ENCODE measurements around the gene GBGT1. TPM values are rescaled to one million over a fixed set of nuclear protein-coding genes. Genes with fewer than 3 reads are reported as not detected.
"Not testable (repeated sequence)": the region's sequence is repeated elsewhere in the genome, so short reads cannot be mapped to it uniquely, and the experiment has no call there.

Gene GBGT1
- polyA plus RNA-seq (ENCODE audit: insufficient read length in 4 of 4), result 1 to 10 TPM; 1.8 to 3.3 (median 2.4) TPM

- DNase-seq (ENCODE audit: low read depth in 4 of 4, low spot score in 3 of 4), result no peak
These were observed at the start of gene GBGT1 for GRCh38 chr9:133163504-133164172. TSS of gene GBGT1 (minus strand) at chr9:133163914. CDS start at chr9:133162412, 1,502 bp downstream.

GRCh38 chr9:133210609-133211008 lies 46.9 kb upstream of the GBGT1 start:
- no peak for DNase-seq (ENCODE audit: low read depth in 4 of 4, low spot score in 3 of 4)

DNA sequence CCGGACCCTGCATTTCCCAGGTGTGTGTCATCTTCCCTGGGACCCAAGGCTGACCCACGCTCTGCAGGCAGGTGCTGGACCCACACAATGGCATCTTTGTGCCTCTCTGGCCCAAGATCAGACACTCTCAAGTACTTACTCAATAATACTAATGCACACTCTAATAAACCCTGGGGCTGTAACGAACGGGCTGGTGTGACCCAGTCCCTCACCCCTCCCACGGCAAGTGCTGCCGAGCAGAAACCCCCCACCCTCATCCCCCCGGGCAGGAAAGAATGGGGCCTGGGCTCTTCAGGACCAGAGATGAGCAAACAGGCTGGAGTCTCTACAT lies 46.5 kb upstream of the GBGT1 start:
- no peak for DNase-seq (ENCODE audit: low read depth in 4 of 4, low spot score in 3 of 4)

DNA sequence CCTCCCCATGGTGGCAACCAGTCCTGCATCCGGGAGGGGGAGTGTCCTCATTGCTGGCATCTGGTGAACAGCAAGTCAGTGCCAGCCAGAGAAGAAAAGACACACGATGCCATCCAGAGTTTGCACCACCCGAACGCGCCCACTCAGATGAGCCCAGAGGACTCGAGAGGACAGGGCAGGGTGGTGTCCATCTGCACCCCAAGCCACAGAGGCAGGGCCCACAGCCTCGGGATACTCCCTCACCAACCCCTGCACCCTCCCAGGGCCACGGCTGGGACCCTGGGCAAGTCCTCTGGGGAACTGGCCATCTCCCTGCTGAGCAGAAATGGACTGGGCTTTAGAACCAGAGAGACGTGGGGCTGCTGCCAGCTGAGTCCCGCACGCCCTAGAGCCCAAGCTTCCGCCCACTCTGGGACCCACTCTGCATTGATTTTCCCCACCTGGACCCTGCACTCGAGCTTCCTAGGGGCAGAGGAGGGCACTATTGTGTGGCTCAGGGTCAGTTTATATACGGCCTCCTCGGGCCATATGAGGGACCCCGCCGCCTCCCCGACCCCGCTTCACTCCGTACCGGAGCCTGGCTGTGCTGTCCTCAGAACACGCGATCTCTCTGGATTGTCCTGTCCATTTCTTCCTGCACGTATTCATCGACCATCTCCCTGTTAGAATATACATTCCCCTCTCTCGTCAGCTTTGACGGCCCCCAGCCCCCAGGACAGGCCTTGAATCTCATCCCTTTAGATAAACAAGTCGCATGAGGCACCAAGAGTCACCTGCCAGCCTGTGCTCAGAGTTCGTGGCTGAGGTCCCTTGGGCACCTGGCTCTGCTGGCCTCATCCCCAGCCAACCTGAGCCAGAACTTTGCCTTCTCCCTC lies 45.9 kb upstream of the GBGT1 start:
- DNase-seq (ENCODE audit: low read depth in 4 of 4, low spot score in 3 of 4), result not testable (repeated sequence)

DNA sequence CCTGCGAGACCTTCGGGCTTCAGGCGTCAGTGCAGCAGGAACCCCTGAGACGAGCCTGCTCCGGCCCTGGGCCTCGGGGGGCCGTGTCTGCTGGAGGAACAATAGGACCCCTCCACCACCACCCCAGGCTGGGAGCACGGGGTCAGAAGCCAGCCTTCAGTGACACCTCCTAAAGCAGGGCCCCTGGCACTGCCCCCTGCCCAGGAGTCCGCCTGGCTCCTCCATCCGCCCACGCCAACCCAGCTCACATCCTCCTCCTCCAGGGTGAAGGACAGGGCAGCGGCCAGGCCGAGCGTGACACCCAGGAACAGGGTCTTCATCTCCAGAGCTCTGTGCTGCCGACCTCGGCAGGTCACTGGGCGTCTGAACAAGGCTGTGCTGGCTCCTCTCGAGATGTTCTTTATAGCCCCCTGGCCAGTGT lies 45.2 kb upstream of the GBGT1 start, which contains the start of gene OBP2B:
Gene OBP2B, minus strand, starts transcription at position 371 of the 421 bp plus-strand sequence. Its CDS starts 51 bp downstream, at position 320.
- not testable (repeated sequence) for DNase-seq (ENCODE audit: low read depth in 4 of 4, low spot score in 3 of 4)

DNA sequence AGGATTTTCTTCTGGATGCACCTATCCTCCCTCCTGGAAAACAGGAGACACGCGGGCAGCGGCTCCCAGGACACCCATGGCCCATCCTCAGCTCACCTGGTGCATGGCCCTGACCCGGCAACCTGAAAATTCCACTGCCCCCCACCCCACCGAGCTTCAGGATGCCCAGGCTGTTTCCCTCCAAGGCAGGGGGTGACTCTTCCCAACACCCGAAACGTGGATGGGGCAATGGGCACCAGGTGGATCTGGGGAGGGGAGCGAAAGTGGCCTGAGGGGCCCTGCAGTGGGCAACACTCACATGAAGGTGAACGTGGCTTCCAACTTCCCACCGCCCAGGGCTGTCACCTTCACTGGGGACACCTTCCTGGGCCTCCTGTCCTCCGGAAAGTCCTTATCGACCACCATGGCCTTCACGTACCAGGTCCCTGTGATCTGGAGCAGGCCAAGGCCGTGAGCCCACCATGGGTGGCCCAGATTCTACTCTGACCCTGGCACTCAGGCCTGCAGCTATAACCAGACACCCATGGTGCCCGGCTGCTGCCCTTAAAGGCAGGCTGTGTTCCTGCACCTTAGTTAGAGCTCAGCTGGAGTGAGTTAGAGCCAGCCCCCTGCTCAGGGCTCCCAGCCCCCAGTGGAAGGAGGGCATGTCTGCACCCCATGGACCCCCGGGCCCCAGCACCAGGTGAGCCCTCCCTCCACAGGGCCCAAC lies 44.6 kb upstream of the GBGT1 start:
- DNase-seq (ENCODE audit: low read depth in 4 of 4, low spot score in 3 of 4), result not testable (repeated sequence)

- no peak for DNase-seq (ENCODE audit: low read depth in 4 of 4, low spot score in 3 of 4)
These were observed 43.9 kb upstream of the GBGT1 start for GRCh38 chr9:133207540-133208170.

DNA sequence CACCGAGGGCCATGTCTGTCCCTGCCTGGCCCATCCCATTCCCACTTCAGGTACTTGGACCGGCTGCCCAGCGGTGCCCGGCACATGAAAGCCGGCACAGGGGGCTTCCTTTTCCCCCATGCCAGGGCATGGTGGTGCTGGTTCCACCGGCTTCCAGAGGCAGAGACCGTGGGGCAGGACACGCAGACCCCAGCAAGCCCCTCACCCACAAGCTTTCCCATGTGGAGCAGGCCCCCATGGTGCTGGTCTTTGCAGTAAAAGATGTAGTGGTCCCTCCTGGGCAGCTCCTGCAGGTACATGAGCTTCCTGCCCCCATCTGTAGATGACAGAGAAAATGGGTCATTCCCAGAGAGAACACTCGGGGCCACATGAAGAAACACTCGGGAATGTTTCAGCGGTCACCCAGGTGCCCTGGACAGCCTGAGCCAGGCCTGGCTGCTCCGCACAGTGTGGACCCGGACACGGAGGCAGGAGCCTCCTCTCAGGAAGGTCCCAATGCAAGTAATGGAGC lies 43.4 kb upstream of the GBGT1 start:
- DNase-seq (ENCODE audit: low read depth in 4 of 4, low spot score in 3 of 4), result no peak

GRCh38 chr9:133205996-133206931 lies 42.5 kb upstream of the GBGT1 start:
- no peak for DNase-seq (ENCODE audit: low read depth in 4 of 4, low spot score in 3 of 4)

GRCh38 chr9:133205481-133205887 lies 41.8 kb upstream of the GBGT1 start:
- DNase-seq (ENCODE audit: low read depth in 4 of 4, low spot score in 3 of 4), result not testable (repeated sequence)

DNA sequence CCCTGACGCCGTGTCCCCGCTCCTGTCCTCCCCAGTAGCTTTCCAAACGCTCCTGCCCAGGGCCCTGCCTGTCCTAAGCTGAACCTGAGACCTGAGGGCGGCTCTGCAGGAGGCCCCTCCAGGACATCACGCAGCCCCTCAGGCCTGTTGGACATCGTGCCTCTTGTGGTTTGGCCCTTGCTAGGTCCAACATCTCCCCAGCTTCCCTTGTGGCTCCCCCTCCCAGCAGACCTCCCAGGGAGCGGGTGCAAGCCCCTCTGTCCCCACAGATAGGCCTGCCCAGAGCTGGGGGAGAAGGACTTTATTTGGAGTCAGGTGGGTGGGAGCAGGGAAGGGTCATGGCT lies 41.3 kb upstream of the GBGT1 start:
- DNase-seq (ENCODE audit: low read depth in 4 of 4, low spot score in 3 of 4), result no peak

DNA sequence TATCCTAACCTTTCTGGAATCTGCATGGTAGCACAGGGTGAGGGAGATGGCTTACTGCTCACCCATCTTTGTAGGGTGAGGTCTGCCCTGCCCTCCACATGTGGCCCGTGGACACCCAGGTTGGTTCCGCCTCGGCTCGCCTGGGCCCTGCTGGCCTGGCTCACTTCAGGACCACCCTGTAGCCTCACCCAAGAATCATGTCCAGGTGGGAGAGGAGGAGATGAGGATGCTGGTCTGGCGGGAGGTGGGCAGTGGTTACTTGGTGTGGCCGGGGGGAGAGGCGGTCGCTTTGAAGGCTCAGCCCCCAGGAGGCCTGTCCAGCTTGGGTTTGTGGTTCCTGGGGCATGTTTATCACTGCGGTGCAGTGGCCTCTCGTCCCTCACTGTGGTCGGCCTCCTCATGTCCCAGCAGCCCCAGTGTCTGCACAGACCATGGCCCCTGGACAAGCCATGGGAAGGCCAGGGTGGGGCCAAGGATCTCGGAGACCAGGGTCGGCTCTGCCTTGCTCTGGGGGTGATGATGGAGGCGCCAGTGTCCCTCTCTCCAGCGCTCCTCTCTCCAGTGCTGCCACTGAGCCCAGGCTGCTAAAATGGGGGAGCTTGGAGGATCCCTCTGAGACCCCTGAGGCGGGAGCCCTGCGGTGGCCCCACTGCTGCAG lies 40.8 kb upstream of the GBGT1 start:
- no peak for DNase-seq (ENCODE audit: low read depth in 4 of 4, low spot score in 3 of 4)

DNA sequence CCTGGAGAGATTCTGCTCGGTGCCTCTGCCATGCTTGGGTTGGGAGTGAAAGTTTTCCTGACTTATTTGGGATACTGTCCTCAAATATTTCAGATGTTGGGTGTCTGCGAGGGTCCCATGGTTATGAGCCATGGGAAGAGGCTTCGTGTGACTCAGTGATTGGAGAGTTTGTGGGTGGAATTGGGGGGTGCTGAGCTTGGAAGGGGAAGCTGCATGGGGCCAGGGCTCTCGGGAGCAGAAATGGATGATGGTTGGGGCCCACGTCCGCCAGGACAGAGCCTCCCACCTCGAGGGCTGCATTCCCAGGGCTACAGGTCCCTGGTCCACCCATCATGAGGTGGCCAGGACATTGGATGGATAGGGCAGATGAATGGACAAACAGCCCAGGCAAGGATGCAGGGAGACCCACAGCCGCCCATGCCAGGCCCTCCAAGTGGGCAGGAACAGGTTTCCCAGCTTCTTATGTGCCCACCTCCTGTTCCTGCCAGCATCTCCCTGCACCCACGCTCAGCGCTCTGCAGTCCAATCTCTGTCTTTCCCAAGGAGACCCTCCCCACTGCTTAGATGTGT lies 39.9 kb upstream of the GBGT1 start:
- DNase-seq (ENCODE audit: low read depth in 4 of 4, low spot score in 3 of 4), result no peak

DNA sequence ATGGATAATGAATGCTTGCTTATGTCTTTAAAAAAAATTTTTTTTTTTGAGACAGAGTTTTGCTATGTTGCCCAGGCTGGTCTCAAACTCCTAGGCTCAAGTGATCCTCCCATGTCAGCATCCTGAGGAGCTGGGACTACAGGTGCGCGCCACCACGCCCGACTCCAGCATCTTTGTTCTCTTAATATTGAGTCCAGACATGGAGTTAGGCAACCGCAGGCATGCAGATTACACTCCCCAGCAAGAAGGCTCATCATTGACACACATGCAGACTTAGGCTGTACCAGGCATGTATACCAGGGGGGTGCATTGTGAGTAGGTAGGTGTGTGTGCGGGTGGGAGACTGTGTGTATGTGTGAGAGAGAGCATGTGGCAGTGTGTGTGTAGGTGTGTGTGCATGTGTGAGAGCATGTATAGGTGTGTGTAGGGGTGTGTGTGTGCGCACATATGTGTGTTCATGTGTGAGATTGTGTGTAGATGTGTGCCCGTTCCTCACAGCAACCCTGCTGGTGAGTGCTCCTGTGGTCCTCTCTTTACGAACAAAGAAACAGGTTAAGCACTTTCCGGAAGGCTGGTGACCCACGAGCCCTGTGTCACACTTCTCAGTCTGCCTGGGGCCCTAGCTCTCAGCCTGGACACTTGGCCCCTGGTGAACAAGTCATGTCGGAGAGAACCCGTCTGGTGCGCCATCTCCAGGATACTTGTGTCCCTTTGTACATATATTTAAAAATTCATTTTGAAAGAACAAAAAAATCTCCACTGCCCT lies 39.2 kb upstream of the GBGT1 start:
- no peak for DNase-seq (ENCODE audit: low read depth in 4 of 4, low spot score in 3 of 4)

GRCh38 chr9:133202145-133202513 lies 38.4 kb upstream of the GBGT1 start:
- no peak for DNase-seq (ENCODE audit: low read depth in 4 of 4, low spot score in 3 of 4)

DNA sequence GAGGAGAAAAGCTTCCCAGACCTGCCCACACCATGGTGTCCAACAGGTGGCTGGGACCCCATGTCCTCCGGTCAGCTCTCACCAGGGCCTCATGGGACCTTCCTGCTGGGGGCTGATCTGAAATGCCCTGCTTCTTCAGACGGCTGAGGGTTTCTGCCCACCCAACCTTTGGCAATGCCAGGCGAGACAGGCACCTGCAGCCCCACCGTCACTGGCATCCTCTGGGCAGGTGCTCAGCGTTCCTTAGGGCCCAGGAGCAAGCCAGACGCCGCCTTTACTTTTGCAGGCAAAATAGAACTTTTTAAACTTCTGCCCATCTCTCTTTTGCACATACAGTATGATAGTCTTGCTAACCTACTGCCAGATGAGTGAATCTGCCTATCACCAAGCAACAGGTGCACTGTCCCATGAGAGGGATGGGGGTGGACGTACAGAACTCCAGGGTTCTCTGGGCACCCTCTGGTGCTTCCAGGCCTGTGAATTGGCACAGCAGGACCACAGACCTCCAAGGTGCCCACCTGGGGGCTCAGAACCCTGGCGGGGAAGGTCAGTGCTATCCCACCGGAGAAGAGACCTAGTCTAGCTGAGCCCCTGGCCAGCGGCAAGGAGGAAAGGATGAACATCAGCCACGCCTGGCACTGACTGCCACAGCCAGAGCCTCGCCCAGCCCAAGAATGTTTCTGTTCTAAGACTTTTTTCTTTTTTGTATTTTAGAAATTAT lies 37.9 kb upstream of the GBGT1 start:
- DNase-seq (ENCODE audit: low read depth in 4 of 4, low spot score in 3 of 4), result no peak

DNA sequence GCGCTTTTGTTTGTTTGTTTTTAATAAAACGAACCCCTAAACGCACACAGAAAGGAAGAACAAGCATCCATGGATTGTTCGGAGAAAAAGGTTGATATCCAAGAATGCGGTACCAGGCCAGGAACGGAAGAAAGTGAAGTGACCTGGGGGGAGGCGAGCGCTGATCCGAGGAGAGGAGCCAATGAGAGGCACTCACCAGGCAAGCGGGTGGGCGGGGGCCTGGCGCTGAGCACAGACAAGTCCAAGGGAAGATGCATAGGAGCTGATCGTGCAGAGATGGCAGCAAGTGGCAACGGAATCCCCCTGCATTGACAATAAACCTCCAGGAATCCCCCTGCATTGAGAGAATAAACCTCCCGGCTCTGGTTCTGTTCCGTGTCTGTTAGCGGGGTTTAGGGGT lies 36.9 kb upstream of the GBGT1 start:
- DNase-seq (ENCODE audit: low read depth in 4 of 4, low spot score in 3 of 4), result no peak

Data from right renal pelvis (tissue), 4 donors.